HEK293T (cell line): ENCODE measurements around the gene IL18R1.

Experiments
- BHLHE40 ChIP-seq: fragments of 450-650 bp; IDR thresholded peaks from 2 replicates; pipeline ENCODE4 v1.6.1; 2016; ENCODE audit warnings: mild to moderate bottlenecking, moderate library complexity, borderline replicate concordance
- FOXM1 ChIP-seq: fragments of 450-650 bp; IDR thresholded peaks from 2 replicates; pipeline ENCODE4 v1.6.1; 2017; ENCODE audit warnings: mild to moderate bottlenecking, borderline replicate concordance
- L3MBTL2 ChIP-seq: fragments of 450-650 bp; conservative IDR thresholded peaks from 2 replicates; pipeline ENCODE4 v1.6.1; 2016; ENCODE audit warnings: mild to moderate bottlenecking
- TARDBP ChIP-seq: fragments of 450-650 bp; IDR thresholded peaks from 2 replicates; pipeline ENCODE4 v1.6.1; 2016
- ZNF384 ChIP-seq: fragments of 450-650 bp; IDR thresholded peaks from 2 replicates; pipeline ENCODE4 v1.6.1; 2016
- TF ChIP-seq, protein P1 (sequence below): fragments of 450-650 bp; IDR thresholded peaks from 2 replicates; pipeline ENCODE4 v1.6.1; 2016

DNA sequence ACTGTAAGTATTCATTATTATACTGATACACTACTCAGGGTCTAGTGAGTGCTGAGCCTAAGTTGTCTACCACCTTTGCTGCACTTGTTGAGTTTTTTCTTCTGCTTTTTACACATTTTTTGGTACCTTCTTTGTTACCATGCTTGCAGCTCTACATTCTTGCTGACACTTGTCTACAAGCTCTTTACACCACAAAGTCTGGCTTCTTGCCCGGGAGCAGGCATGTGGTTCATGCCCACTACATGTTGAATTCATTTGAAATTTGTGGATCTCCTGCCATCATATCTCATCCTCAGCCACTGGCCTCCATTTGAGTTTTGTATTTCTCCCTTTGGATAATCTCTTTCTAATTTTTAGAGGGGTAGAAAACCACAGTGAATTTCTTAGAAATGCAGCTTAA is 29.9 kb downstream of the IL18R1 start:
- TF ChIP-seq L3MBTL2, result no peak
- TF ChIP-seq, protein P1, sequence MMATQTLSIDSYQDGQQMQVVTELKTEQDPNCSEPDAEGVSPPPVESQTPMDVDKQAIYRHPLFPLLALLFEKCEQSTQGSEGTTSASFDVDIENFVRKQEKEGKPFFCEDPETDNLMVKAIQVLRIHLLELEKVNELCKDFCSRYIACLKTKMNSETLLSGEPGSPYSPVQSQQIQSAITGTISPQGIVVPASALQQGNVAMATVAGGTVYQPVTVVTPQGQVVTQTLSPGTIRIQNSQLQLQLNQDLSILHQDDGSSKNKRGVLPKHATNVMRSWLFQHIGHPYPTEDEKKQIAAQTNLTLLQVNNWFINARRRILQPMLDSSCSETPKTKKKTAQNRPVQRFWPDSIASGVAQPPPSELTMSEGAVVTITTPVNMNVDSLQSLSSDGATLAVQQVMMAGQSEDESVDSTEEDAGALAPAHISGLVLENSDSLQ, result no peak
- no peak for TF ChIP-seq FOXM1
- no peak for TF ChIP-seq BHLHE40
- TF ChIP-seq TARDBP, result no peak
- no peak for TF ChIP-seq ZNF384
